NCI-H345 treated with DMSO at 0.1 percent for 48 hours (cell line): ENCODE results near the gene ADD1.
"Not testable (repeated sequence)": the region's sequence is repeated elsewhere in the genome, so short reads cannot be mapped to it uniquely, and the experiment has no call there.

Source experiments
- DNase-seq: peaks from one replicate; lab custom pipeline; 2025; ENCODE audit not compliant: unreplicated experiment; lab: John Stamatoyannopoulos, UW

Gene ADD1

GRCh38 chr4:2932321-2932950 is 88.8 kb downstream of the ADD1 start:
- no peak for DNase-seq

GRCh38 chr4:2932951-2933565 is 89.4 kb downstream of the ADD1 start:
- no peak for DNase-seq

GRCh38 chr4:2933566-2934076 is 90.0 kb downstream of the ADD1 start:
- no peak for DNase-seq

GRCh38 chr4:2934077-2934812 is 90.6 kb downstream of the ADD1 start:
- no peak for DNase-seq

GRCh38 chr4:2934813-2935761 is 91.4 kb downstream of the ADD1 start:
- DNase-seq = peak; percentile 34

- DNase-seq = no peak
Measured at GRCh38 chr4:2935762-2936743, 92.4 kb downstream of the ADD1 start.

- no peak for DNase-seq
Measured at GRCh38 chr4:2936773-2937145, 93.1 kb downstream of the ADD1 start.

GRCh38 chr4:2937146-2937857 is 93.7 kb downstream of the ADD1 start:
- no peak for DNase-seq

- DNase-seq = no peak
Measured at GRCh38 chr4:2937986-2938385, 94.3 kb downstream of the ADD1 start.

- DNase-seq = not testable (repeated sequence)
Measured at GRCh38 chr4:2938411-2938810, 94.8 kb downstream of the ADD1 start.

- no peak for DNase-seq
Measured at GRCh38 chr4:2938906-2939305, 95.3 kb downstream of the ADD1 start.

GRCh38 chr4:2939383-2940243 is 96.0 kb downstream of the ADD1 start:
- DNase-seq = no peak

- DNase-seq = no peak
Measured at GRCh38 chr4:2940267-2941137, 96.9 kb downstream of the ADD1 start.

- no peak for DNase-seq
Measured at GRCh38 chr4:2941138-2942036, 97.7 kb downstream of the ADD1 start.

GRCh38 chr4:2942037-2942531 is 98.4 kb downstream of the ADD1 start:
- DNase-seq = no peak
